ENCODE data around the gene DNAH17. TPM values are rescaled to one million over a fixed set of nuclear protein-coding genes. Genes with fewer than 3 reads are reported as not detected.

Gene DNAH17
- total and polyA plus RNA-seq, 2 donors, result 0.28 to 0.30 TPM

- Histone ChIP-seq H3K27me3 (ENCODE audit: control insufficient read depth in 2 of 2, insufficient read depth in 1 of 2, low read length in 1 of 2) (peaks cover 0 to 3% of the 10 kb centered on the region in 2 donors), H3K27ac (ENCODE audit: low read depth in 1 of 2, low read length in 1 of 2) (no peak overlapping the region), H3K36me3 (ENCODE audit: control insufficient read depth in 2 of 2, insufficient read depth in 2 of 2, low read length in 1 of 2) (no peaks in the 10 kb centered on the region), H3K4me3 (ENCODE audit: low read length in 2 of 2) (no peak overlapping the region), H3K9me3 (ENCODE audit: control insufficient read depth in 2 of 2, insufficient read depth in 1 of 2, low read length in 1 of 2) (no peaks in the 10 kb centered on the region), H3K4me1 (ENCODE audit: control insufficient read depth in 2 of 2, insufficient read depth in 2 of 2, low read length in 2 of 2) (peaks cover 0 to 8% of the 10 kb centered on the region in 2 donors)
- DNase-seq (ENCODE audit: low read depth in 6 of 9, low spot score in 9 of 9), result no peak
- WGBS, result 91% methylated on average over 16 of the region's 16 CpGs
Measured at GRCh38 chr17:78568494-78569115, 8.6 kb downstream of the DNAH17 start.

GRCh38 chr17:78567991-78568390, 9.2 kb downstream of the DNAH17 start:
- Histone ChIP-seq H3K9me3 (ENCODE audit: control insufficient read depth in 2 of 2, insufficient read depth in 1 of 2, low read length in 1 of 2) (no peaks in the 10 kb centered on the region), H3K4me1 (ENCODE audit: control insufficient read depth in 2 of 2, insufficient read depth in 2 of 2, low read length in 2 of 2) (peaks cover 0 to 7% of the 10 kb centered on the region in 2 donors), H3K27me3 (ENCODE audit: control insufficient read depth in 2 of 2, insufficient read depth in 1 of 2, low read length in 1 of 2) (peaks cover 0 to 3% of the 10 kb centered on the region in 2 donors), H3K27ac (ENCODE audit: low read depth in 1 of 2, low read length in 1 of 2) (no peak overlapping the region), H3K36me3 (ENCODE audit: control insufficient read depth in 2 of 2, insufficient read depth in 2 of 2, low read length in 1 of 2) (no peaks in the 10 kb centered on the region), H3K4me3 (ENCODE audit: low read length in 2 of 2) (no peak overlapping the region)
- no peak for DNase-seq (ENCODE audit: low read depth in 6 of 9, low spot score in 9 of 9)
- 93% methylated on average over 11 of the region's 11 CpGs for WGBS

GRCh38 chr17:78566947-78567346, 10.2 kb downstream of the DNAH17 start:
- no peak for DNase-seq (ENCODE audit: low read depth in 6 of 9, low spot score in 9 of 9)
- no peak overlapping the region for H3K4me3 ChIP-seq (ENCODE audit: low read length in 2 of 2)
- H3K36me3 ChIP-seq (ENCODE audit: control insufficient read depth in 2 of 2, insufficient read depth in 2 of 2, low read length in 1 of 2), result no peaks in the 10 kb centered on the region
- no peaks in the 10 kb centered on the region for H3K4me1 ChIP-seq (ENCODE audit: control insufficient read depth in 2 of 2, insufficient read depth in 2 of 2, low read length in 2 of 2)
- H3K27ac ChIP-seq (ENCODE audit: low read depth in 1 of 2, low read length in 1 of 2), result no peak overlapping the region
- WGBS, result 96% methylated on average over 10 of the region's 10 CpGs
- no peaks in the 10 kb centered on the region for H3K9me3 ChIP-seq (ENCODE audit: control insufficient read depth in 2 of 2, insufficient read depth in 1 of 2, low read length in 1 of 2)
- peaks cover 0 to 3% of the 10 kb centered on the region in 2 donors for H3K27me3 ChIP-seq (ENCODE audit: control insufficient read depth in 2 of 2, insufficient read depth in 1 of 2, low read length in 1 of 2)

- Histone ChIP-seq H3K27me3 (ENCODE audit: control insufficient read depth in 2 of 2, insufficient read depth in 1 of 2, low read length in 1 of 2) (peaks cover 0 to 9% of the 10 kb centered on the region in 2 donors), H3K4me1 (ENCODE audit: control insufficient read depth in 2 of 2, insufficient read depth in 2 of 2, low read length in 2 of 2) (peaks cover 0 to 5% of the 10 kb centered on the region in 2 donors), H3K4me3 (ENCODE audit: low read length in 2 of 2) (no peak overlapping the region), H3K27ac (ENCODE audit: low read depth in 1 of 2, low read length in 1 of 2) (no peak overlapping the region), H3K9me3 (ENCODE audit: control insufficient read depth in 2 of 2, insufficient read depth in 1 of 2, low read length in 1 of 2) (no peaks in the 10 kb centered on the region), H3K36me3 (ENCODE audit: control insufficient read depth in 2 of 2, insufficient read depth in 2 of 2, low read length in 1 of 2) (no peaks in the 10 kb centered on the region)
- WGBS, result 81% methylated on average over 22 of the region's 22 CpGs
- no peak for DNase-seq (ENCODE audit: low read depth in 6 of 9, low spot score in 9 of 9)
Measured at GRCh38 chr17:78563189-78564145, 13.7 kb downstream of the DNAH17 start.

- peaks cover 0 to 8% of the 10 kb centered on the region in 2 donors for H3K27me3 ChIP-seq (ENCODE audit: control insufficient read depth in 2 of 2, insufficient read depth in 1 of 2, low read length in 1 of 2)
- no peaks in the 10 kb centered on the region for H3K36me3 ChIP-seq (ENCODE audit: control insufficient read depth in 2 of 2, insufficient read depth in 2 of 2, low read length in 1 of 2)
- DNase-seq (ENCODE audit: low read depth in 6 of 9, low spot score in 9 of 9), result no peak
- no peak overlapping the region for H3K4me3 ChIP-seq (ENCODE audit: low read length in 2 of 2)
- H3K9me3 ChIP-seq (ENCODE audit: control insufficient read depth in 2 of 2, insufficient read depth in 1 of 2, low read length in 1 of 2), result no peaks in the 10 kb centered on the region
- no peak overlapping the region for H3K27ac ChIP-seq (ENCODE audit: low read depth in 1 of 2, low read length in 1 of 2)
- 86% methylated on average over 7 of the region's 7 CpGs for WGBS
- peaks cover 0 to 5% of the 10 kb centered on the region in 2 donors for H3K4me1 ChIP-seq (ENCODE audit: control insufficient read depth in 2 of 2, insufficient read depth in 2 of 2, low read length in 2 of 2)
Measured at GRCh38 chr17:78562734-78563133, 14.5 kb downstream of the DNAH17 start.

GRCh38 chr17:78561166-78561565, 16.0 kb downstream of the DNAH17 start:
- H3K27ac ChIP-seq (ENCODE audit: low read depth in 1 of 2, low read length in 1 of 2), result no peak overlapping the region
- no peak overlapping the region for H3K4me3 ChIP-seq (ENCODE audit: low read length in 2 of 2)
- no peaks in the 10 kb centered on the region for H3K36me3 ChIP-seq (ENCODE audit: control insufficient read depth in 2 of 2, insufficient read depth in 2 of 2, low read length in 1 of 2)
- no peak for DNase-seq (ENCODE audit: low read depth in 6 of 9, low spot score in 9 of 9)
- H3K4me1 ChIP-seq (ENCODE audit: control insufficient read depth in 2 of 2, insufficient read depth in 2 of 2, low read length in 2 of 2), result peaks cover 0 to 5% of the 10 kb centered on the region in 2 donors
- H3K9me3 ChIP-seq (ENCODE audit: control insufficient read depth in 2 of 2, insufficient read depth in 1 of 2, low read length in 1 of 2), result no peaks in the 10 kb centered on the region
- WGBS, result 97% methylated on average over 10 of the region's 10 CpGs
- peaks cover 0 to 5% of the 10 kb centered on the region in 2 donors for H3K27me3 ChIP-seq (ENCODE audit: control insufficient read depth in 2 of 2, insufficient read depth in 1 of 2, low read length in 1 of 2)

GRCh38 chr17:78560731-78561130, 16.5 kb downstream of the DNAH17 start:
- no peak for DNase-seq (ENCODE audit: low read depth in 6 of 9, low spot score in 9 of 9)
- H3K27me3 ChIP-seq (ENCODE audit: control insufficient read depth in 2 of 2, insufficient read depth in 1 of 2, low read length in 1 of 2), result peaks cover 0 to 5% of the 10 kb centered on the region in 2 donors
- peaks cover 0 to 5% of the 10 kb centered on the region in 2 donors for H3K4me1 ChIP-seq (ENCODE audit: control insufficient read depth in 2 of 2, insufficient read depth in 2 of 2, low read length in 2 of 2)
- 98% methylated on average over 22 of the region's 22 CpGs for WGBS
- no peak overlapping the region for H3K4me3 ChIP-seq (ENCODE audit: low read length in 2 of 2)
- H3K36me3 ChIP-seq (ENCODE audit: control insufficient read depth in 2 of 2, insufficient read depth in 2 of 2, low read length in 1 of 2), result no peaks in the 10 kb centered on the region
- H3K9me3 ChIP-seq (ENCODE audit: control insufficient read depth in 2 of 2, insufficient read depth in 1 of 2, low read length in 1 of 2), result no peaks in the 10 kb centered on the region
- H3K27ac ChIP-seq (ENCODE audit: low read depth in 1 of 2, low read length in 1 of 2), result no peak overlapping the region

- H3K36me3 ChIP-seq (ENCODE audit: control insufficient read depth in 2 of 2, insufficient read depth in 2 of 2, low read length in 1 of 2), result no peaks in the 10 kb centered on the region
- DNase-seq (ENCODE audit: low read depth in 6 of 9, low spot score in 9 of 9), result peak in 1 of 9 donors; percentile 24
- 58% methylated on average over 17 of the region's 17 CpGs for WGBS
Measured at GRCh38 chr17:78559749-78560368, 17.3 kb downstream of the DNAH17 start.

GRCh38 chr17:78558989-78559388, 18.2 kb downstream of the DNAH17 start:
- 92% methylated on average over 5 of the region's 5 CpGs for WGBS
- Histone ChIP-seq H3K27ac (ENCODE audit: low read depth in 1 of 2, low read length in 1 of 2) (no peak overlapping the region), H3K27me3 (ENCODE audit: control insufficient read depth in 2 of 2, insufficient read depth in 1 of 2, low read length in 1 of 2) (peaks cover 0 to 5% of the 10 kb centered on the region in 2 donors), H3K4me3 (ENCODE audit: low read length in 2 of 2) (no peak overlapping the region), H3K9me3 (ENCODE audit: control insufficient read depth in 2 of 2, insufficient read depth in 1 of 2, low read length in 1 of 2) (no peaks in the 10 kb centered on the region), H3K4me1 (ENCODE audit: control insufficient read depth in 2 of 2, insufficient read depth in 2 of 2, low read length in 2 of 2) (peaks cover 0 to 5% of the 10 kb centered on the region in 2 donors), H3K36me3 (ENCODE audit: control insufficient read depth in 2 of 2, insufficient read depth in 2 of 2, low read length in 1 of 2) (no peaks in the 10 kb centered on the region)
- no peak for DNase-seq (ENCODE audit: low read depth in 6 of 9, low spot score in 9 of 9)

More at GRCh38 chr17:78559749-78560368, 17.3 kb downstream of the DNAH17 start:
- peaks cover 0 to 5% of the 10 kb centered on the region in 2 donors for H3K27me3 ChIP-seq (ENCODE audit: control insufficient read depth in 2 of 2, insufficient read depth in 1 of 2, low read length in 1 of 2)
- no peak overlapping the region for H3K4me3 ChIP-seq (ENCODE audit: low read length in 2 of 2)
- no peak overlapping the region for H3K27ac ChIP-seq (ENCODE audit: low read depth in 1 of 2, low read length in 1 of 2)
- peaks cover 0 to 5% of the 10 kb centered on the region in 2 donors for H3K4me1 ChIP-seq (ENCODE audit: control insufficient read depth in 2 of 2, insufficient read depth in 2 of 2, low read length in 2 of 2)
- H3K9me3 ChIP-seq (ENCODE audit: control insufficient read depth in 2 of 2, insufficient read depth in 1 of 2, low read length in 1 of 2), result no peaks in the 10 kb centered on the region
